GM23248 (cell line): ENCODE results near the gene CSTF1. TPM values are rescaled to one million over a fixed set of nuclear protein-coding genes. Genes with fewer than 3 reads are reported as not detected.
"Not testable (repeated sequence)": the region's sequence is repeated elsewhere in the genome, so short reads cannot be mapped to it uniquely, and the experiment has no call there.

Experiments used
- DNase-seq: peaks from one replicate; pipeline ENCODE4 v3.0.0-alpha.2; 2015
- H2AFZ ChIP-seq: fragments of 200-600 bp; sonication (generic); 2 replicates; pipeline ENCODE4 v1.6.1; 2016; ENCODE audit warnings: antibody characterized with exemption
- H3F3A ChIP-seq: fragments of 200-600 bp; sonication (generic); 2 replicates; pipeline ENCODE4 v1.6.1; 2016; ENCODE audit warnings: mild to moderate bottlenecking, antibody characterized with exemption, mixed run types; ENCODE audit not compliant: insufficient read depth
- H3K27ac ChIP-seq: fragments of 200-600 bp; sonication (generic); 2 replicates; pipeline ENCODE4 v1.5.1; 2016; ENCODE audit warnings: mild to moderate bottlenecking
- H3K27me3 ChIP-seq: fragments of 200-600 bp; sonication (generic); replicated peaks from 2 replicates; pipeline ENCODE4 v1.6.1; 2016; ENCODE audit warnings: mild to moderate bottlenecking; ENCODE audit not compliant: insufficient read depth
- H3K36me3 ChIP-seq: fragments of 200-600 bp; sonication (generic); 2 replicates; pipeline ENCODE4 v1.6.1; 2016; ENCODE audit warnings: low read depth, mild to moderate bottlenecking
- H3K4me1 ChIP-seq: fragments of 200-600 bp; sonication (generic); 2 replicates; pipeline ENCODE4 v1.6.1; 2016; ENCODE audit warnings: mild to moderate bottlenecking; ENCODE audit not compliant: insufficient read depth
- H3K4me2 ChIP-seq: fragments of 200-600 bp; sonication (generic); one replicate; pipeline ENCODE4 v1.6.1; 2016; ENCODE audit warnings: mild to moderate bottlenecking; ENCODE audit not compliant: unreplicated experiment
- H3K4me3 ChIP-seq: fragments of 200-600 bp; sonication (generic); 2 replicates; pipeline ENCODE4 v1.5.1; 2016; ENCODE audit warnings: mild to moderate bottlenecking
- H3K79me2 ChIP-seq: fragments of 200-600 bp; sonication (generic); 2 replicates; pipeline ENCODE4 v1.6.1; 2016; ENCODE audit warnings: mild to moderate bottlenecking; ENCODE audit not compliant: insufficient read depth
- H3K9ac ChIP-seq: fragments of 200-600 bp; sonication (generic); 2 replicates; pipeline ENCODE4 v1.6.1; 2016; ENCODE audit warnings: mild to moderate bottlenecking
- H3K9me2 ChIP-seq: fragments of 200-600 bp; sonication (generic); 2 replicates; pipeline ENCODE4 v1.6.1; 2016; ENCODE audit warnings: mixed run types, mild to moderate bottlenecking, moderate library complexity; ENCODE audit not compliant: insufficient read depth
- H3K9me3 ChIP-seq: fragments of 200-600 bp; sonication (generic); one replicate; pipeline ENCODE4 v1.6.1; 2017; ENCODE audit warnings: low read depth
- H4K20me1 ChIP-seq: fragments of 200-600 bp; sonication (generic); 2 replicates; pipeline ENCODE4 v1.6.0; 2016; ENCODE audit not compliant: insufficient read depth
- EZH2 ChIP-seq: fragments of 200-600 bp; sonication (generic); IDR thresholded peaks from 2 replicates; pipeline ENCODE4 v1.6.1; 2018; ENCODE audit warnings: antibody characterized with exemption, mild to moderate bottlenecking; ENCODE audit not compliant: insufficient read depth, poor library complexity, severe bottlenecking
- EZH2phosphoT487 ChIP-seq: fragments of 200-600 bp; sonication (generic); IDR thresholded peaks from 2 replicates; pipeline ENCODE4 v1.6.1; 2018; ENCODE audit warnings: antibody characterized with exemption, moderate library complexity, mild to moderate bottlenecking, low read depth; ENCODE audit not compliant: insufficient read depth
- WGBS, 2 experiments: methylation state at CpG; one replicate each; pipeline ENCODE4 v1.1.6; 2015 to 2017; ENCODE audit warnings: low lambda C conversion rate in 2 of 2, low coverage in 1 of 2; ENCODE audit errors: missing lambda C conversion rate in 2 of 2; 5-methylcytosine and 5-hydroxymethylcytosine counted together
- in situ Hi-C: fragments of 300-500 bp; cut with MboI; formaldehyde crosslinking; loops from 2 replicates; pipeline ENCODE4 v1.15.0; 2020
- polyA plus RNA-seq: library from polyadenylated mRNA; unstranded; fragments of >200 nt; fragmentation: Nextera tagmentation; extraction: Ambion mirVana; gene quantifications from 2 replicates; pipeline ENCODE4 v1.2.1, GENCODE V29; 2016
- total RNA-seq: library from RNA; depleted of rRNA; stranded (reverse); fragments of >200 nt; shearing (Covaris generic); gene quantifications from 2 replicates; pipeline ENCODE4 v1.2.3, GENCODE V29; 2014

The CSTF1 gene
- total and polyA plus RNA-seq, 2 experiments from 2014 or later, result 41.7 to 69.3 TPM

DNA sequence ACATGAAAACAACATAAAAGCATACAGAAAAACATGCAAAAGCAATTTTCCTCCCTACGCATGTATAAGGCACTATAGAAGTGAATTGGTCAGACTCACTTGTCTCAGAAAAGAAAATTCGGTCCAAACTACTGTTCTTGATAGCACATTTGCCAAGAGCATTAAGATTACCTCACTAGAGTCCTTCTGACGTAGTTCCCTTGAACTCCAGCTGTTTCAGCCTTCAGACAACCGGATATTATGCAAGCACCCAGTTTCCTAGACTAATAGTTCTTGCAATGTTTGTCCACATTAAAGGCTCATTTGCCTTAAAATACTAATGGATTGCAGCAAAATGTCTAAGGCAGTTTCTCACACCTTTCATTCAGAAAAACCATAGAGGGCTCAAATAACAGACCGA is 17.1 kb downstream of the CSTF1 start:
- Histone ChIP-seq H3K27ac (0 out of 2 replicates have a peak overlapping the region, but pooled peaks have one; percentile 1), H3K36me3 (peaks cover 33% of the 10 kb centered on the region), H3K4me1 (peaks cover 32% of the 10 kb centered on the region), H3K9me3 (no peaks in the 10 kb centered on the region), H3K9ac (no peak overlapping the region), H3K9me2 (no peaks in the 10 kb centered on the region), H3F3A (peaks cover 34% of the 10 kb centered on the region), H3K79me2 (peaks cover 50% of the 10 kb centered on the region), H3K27me3 (no peaks in the 10 kb centered on the region), H4K20me1 (no peaks in the 10 kb centered on the region), H2AFZ (no peak overlapping the region), H3K4me3 (no peak overlapping the region), H3K4me2 (no peak overlapping the region)
- WGBS, 2 experiments, result 87 to 93% methylated on average over 5 of the region's 5 CpGs
- peak; percentile 26 for DNase-seq
- in situ Hi-C loops, result no loop called here
- TF ChIP-seq EZH2 (no peak), EZH2phosphoT487 (no peak)

DNA sequence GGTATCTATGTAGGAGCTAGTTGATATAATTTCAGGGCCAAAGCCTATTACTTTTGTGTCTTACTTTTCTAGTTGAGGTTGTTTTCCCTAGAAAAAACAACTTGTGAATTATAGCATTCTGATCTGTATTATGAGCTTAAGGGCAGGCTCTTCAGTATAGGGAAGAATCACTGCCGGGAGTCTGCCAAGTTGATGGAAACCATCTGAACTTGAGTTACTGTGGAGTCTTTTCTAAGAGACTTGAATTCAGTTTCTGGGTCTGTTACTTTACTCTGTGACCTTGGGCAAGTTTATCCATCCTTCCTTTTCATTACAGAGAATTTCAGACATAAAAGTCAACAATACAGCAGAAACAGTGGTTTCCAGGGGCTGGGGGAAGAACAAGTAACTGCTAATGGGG is 17.5 kb downstream of the CSTF1 start:
- Histone ChIP-seq H3K9me2 (no peaks in the 10 kb centered on the region), H3K4me3 (no peak overlapping the region), H3K4me2 (no peak overlapping the region), H3K27ac (0 out of 2 replicates have a peak overlapping the region, but pooled peaks have one; percentile 1), H4K20me1 (no peaks in the 10 kb centered on the region), H3F3A (peaks cover 37% of the 10 kb centered on the region), H3K27me3 (no peaks in the 10 kb centered on the region), H3K9ac (no peak overlapping the region), H3K79me2 (peaks cover 48% of the 10 kb centered on the region), H2AFZ (no peak overlapping the region), H3K9me3 (no peaks in the 10 kb centered on the region), H3K4me1 (peaks cover 36% of the 10 kb centered on the region), H3K36me3 (peaks cover 30% of the 10 kb centered on the region)
- in situ Hi-C loops, result no loop called here
- no peak for DNase-seq
- WGBS, 2 experiments, result 58 to 73% methylated on average over 1 of the region's 1 CpG
- TF ChIP-seq EZH2 (no peak), EZH2phosphoT487 (no peak)

DNA sequence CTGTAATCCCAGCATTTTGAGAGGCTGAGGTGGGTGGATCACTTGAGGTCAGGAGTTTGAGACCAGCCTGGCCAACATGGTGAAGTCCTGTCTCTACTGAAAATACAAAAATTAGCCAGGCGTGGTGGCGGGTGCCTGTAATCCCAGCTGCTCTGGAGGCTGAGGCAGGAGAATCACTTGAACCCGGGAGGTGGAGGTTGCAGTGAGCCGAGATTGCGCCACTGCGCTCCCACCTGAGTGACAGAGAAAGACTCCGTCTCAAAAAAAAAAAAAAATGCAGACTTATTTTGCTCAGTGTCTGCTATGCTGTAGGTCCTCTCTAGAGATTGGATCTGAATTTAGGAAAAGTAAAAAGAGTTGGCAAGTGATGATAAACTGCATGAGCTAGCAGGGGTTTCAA is 18.8 kb downstream of the CSTF1 start:
- Histone ChIP-seq H3K4me1 (peaks cover 47% of the 10 kb centered on the region), H3F3A (peaks cover 45% of the 10 kb centered on the region), H3K36me3 (peaks cover 17% of the 10 kb centered on the region), H3K79me2 (peaks cover 46% of the 10 kb centered on the region), H3K27ac (peak overlapping the region; percentile 88), H3K4me2 (peak overlapping the region; percentile 57), H2AFZ (peak overlapping the region; percentile 67; the same call in 1 of the 2 replicates)
- H3K9me2 ChIP-seq, in situ Hi-C loops, H3K9me3 ChIP-seq, H3K4me3 ChIP-seq, DNase-seq, H3K9ac ChIP-seq, H3K27me3 ChIP-seq, H4K20me1 ChIP-seq: not testable (repeated sequence)
- 98 to 100% methylated on average over 5 to 7 of the region's 7 CpGs for WGBS, 2 experiments

GRCh38 chr20:56411759-56412472 is 19.5 kb downstream of the CSTF1 start, which contains the start of gene CASS4:
Gene CASS4, plus strand, starts transcription at chr20:56412260. Its CDS starts 199 bp downstream, at chr20:56412459.
- 40 to 42% methylated on average over 10 of the region's 10 CpGs for WGBS, 2 experiments
- DNase-seq, result peak; percentile 76
- peaks cover 46% of the 10 kb centered on the region for H3K79me2 ChIP-seq
- no peaks in the 10 kb centered on the region for H3K9me3 ChIP-seq
- H2AFZ ChIP-seq, result peak within 1 kb of the TSS; percentile 67
- no peak for TF ChIP-seq EZH2phosphoT487
- no peak for TF ChIP-seq EZH2
- peak within 1 kb of the TSS; percentile 57 for H3K4me2 ChIP-seq
- H3K4me3 ChIP-seq, result peak within 1 kb of the TSS; percentile 59
- H4K20me1 ChIP-seq, result no peaks in the 10 kb centered on the region
- H3F3A ChIP-seq, result peaks cover 52% of the 10 kb centered on the region
- H3K4me1 ChIP-seq, result peaks cover 49% of the 10 kb centered on the region
- in situ Hi-C loops, result no loop called here
- peak within 1 kb of the TSS; percentile 59 for H3K9ac ChIP-seq
- H3K27me3 ChIP-seq, result no peaks in the 10 kb centered on the region
- no peaks in the 10 kb centered on the region for H3K9me2 ChIP-seq
- peak within 1 kb of the TSS; percentile 88 for H3K27ac ChIP-seq
- H3K36me3 ChIP-seq, result peaks cover 11% of the 10 kb centered on the region
